HG02798 (cell line): ENCODE results near the gene NSMCE3.

Source experiments
- ATAC-seq: cut with Tn5 transposase; IDR thresholded peaks from one replicate; pipeline ENCODE4 v1.9.1; 2021; ENCODE audit warnings: mild to moderate bottlenecking; ENCODE audit not compliant: unreplicated experiment, poor library complexity

Gene NSMCE3

DNA sequence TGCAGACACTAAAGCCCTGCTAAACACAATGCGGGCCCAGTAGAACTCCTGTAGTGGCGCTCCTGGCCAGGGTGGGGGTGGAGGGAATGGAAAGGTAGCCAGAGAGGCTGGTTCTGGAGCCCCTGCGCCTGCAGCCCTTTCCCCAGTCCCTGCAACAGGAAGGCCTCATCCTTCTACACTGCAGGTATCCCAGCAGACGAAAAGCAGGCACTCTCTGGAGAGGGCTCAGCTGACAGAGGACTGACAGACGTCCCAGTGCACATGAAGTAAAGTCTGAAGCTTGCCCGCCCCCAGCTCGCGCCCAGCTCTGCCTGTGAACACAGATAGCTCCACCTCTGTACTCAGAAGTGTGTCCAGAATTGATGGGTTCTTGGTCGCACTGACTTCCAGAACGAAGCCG lies 46.0 kb downstream of the NSMCE3 start:
- ATAC-seq, result no peak

DNA sequence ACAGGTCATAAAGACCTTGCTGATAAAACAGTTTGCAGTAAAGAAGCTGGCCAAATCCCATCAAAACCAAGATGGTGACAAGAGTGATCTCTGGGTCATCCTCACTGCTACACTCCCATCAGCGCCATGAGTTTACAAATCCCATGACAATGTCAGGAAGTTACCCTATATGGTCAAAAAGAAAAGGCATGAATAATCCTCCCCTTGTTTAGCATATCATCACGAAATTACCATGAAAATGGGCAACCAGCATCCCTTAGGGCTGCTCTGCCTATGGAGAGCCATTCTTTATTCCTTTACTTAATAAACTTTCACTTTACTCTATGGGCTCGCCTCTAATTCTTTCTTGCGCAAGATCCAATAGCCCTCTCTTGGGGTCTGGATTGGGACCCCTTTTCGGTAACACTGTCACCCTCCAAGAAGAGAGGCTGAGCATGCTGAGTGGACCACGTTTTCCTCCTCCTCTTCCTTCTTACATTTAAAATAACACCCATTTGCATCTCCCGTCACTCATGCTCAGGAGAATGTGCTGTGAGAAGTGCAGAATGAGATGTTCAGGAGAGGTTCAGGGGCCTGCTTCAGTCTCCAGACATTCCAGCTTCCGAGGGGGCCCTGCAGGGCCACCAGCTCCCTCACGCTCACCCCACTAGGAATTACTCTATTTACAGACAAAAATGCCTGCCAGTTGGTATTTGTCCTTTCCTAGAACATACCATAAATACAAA lies 47.3 kb downstream of the NSMCE3 start:
- no peak for ATAC-seq

DNA sequence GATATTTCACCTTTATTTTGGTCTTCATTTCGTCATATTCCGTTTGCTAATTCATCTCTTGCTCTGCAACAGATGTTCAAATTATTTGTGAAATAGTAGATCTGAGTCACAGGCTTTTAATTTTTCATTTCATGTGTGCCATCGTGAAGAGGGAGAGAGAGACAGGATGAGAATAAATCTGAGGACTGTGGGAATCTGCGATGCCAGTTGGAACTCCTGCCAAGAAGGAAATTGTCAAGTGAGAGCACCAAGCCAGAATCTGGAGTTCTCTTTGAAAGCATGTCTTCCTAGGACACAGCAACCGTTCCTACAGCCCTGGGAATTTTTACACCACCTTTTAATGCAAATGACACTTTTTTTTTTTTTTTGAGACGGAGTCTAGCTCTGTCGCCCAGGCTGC lies 48.8 kb downstream of the NSMCE3 start:
- ATAC-seq, result no peak

GRCh38 chr15:29216955-29217354 lies 52.7 kb downstream of the NSMCE3 start:
- no peak for ATAC-seq
